Spleen (tissue), 7 donors: ENCODE measurements around the gene GPR85.

Experiments
- POLR2A ChIP-seq, 3 donors: fragments of 450-650 bp; IDR thresholded peaks; one replicate each; pipeline ENCODE4 v1.5.1; 2017; ENCODE audit warnings: antibody characterized with exemption in 3 of 3, mild to moderate bottlenecking in 1 of 3
- TF ChIP-seq, protein P1 (sequence below), 11 experiments: fragments of 200-600 bp in 7 of 11; fragments of 450-650 bp in 4 of 11; sonication (generic) in 4 of 11; IDR thresholded peaks in 8 of 11; conservative IDR thresholded peaks in 3 of 11; 1 replicate in 7 of 11; 2 replicates in 4 of 11; pipeline versions ENCODE4 v1.4.0 to v1.8.0; 2016 to 2021; ENCODE audit warnings: antibody characterized with exemption in 11 of 11, inconsistent platforms in 4 of 11, mild to moderate bottlenecking in 1 of 11
- donor health status: DM: no; HTN: no; CAD: no; lungs with moderate emphysema.
- donor health status: DM: no; HTN: no; CAD: no.
- donor health status: DM: no; HTN: no; CAD: no.

GRCh38 chr7:113040849-113041248 is 45.8 kb downstream of the GPR85 start:
- no peak for TF ChIP-seq POLR2A (IDR thresholded peaks at IDR 0.05)
- TF ChIP-seq, protein P1, sequence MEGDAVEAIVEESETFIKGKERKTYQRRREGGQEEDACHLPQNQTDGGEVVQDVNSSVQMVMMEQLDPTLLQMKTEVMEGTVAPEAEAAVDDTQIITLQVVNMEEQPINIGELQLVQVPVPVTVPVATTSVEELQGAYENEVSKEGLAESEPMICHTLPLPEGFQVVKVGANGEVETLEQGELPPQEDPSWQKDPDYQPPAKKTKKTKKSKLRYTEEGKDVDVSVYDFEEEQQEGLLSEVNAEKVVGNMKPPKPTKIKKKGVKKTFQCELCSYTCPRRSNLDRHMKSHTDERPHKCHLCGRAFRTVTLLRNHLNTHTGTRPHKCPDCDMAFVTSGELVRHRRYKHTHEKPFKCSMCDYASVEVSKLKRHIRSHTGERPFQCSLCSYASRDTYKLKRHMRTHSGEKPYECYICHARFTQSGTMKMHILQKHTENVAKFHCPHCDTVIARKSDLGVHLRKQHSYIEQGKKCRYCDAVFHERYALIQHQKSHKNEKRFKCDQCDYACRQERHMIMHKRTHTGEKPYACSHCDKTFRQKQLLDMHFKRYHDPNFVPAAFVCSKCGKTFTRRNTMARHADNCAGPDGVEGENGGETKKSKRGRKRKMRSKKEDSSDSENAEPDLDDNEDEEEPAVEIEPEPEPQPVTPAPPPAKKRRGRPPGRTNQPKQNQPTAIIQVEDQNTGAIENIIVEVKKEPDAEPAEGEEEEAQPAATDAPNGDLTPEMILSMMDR (IDR thresholded peaks at IDR 0.05 in 8 of 11, conservative IDR thresholded peaks at IDR 0.05 in 3 of 11): no peak
